MCF 10A (cell line): ENCODE measurements around the gene LRPPRC. TPM values are rescaled to one million over a fixed set of nuclear protein-coding genes. Genes with fewer than 3 reads are reported as not detected.

Experiments used
- Bru-seq: library from RNA; stranded (reverse); fragments of 400-500 nt; gene quantifications from one replicate; lab custom pipeline; 2021; lab: Mats Ljungman, UMichigan
- BruChase-seq, 2 experiments: library from RNA; stranded (reverse); fragments of 400-500 nt; gene quantifications; one replicate each; lab custom pipeline; 2021; lab: Mats Ljungman, UMichigan
- BruUV-seq: library from RNA; stranded (reverse); fragments of 400-500 nt; replicated peaks from 2 replicates; lab custom pipeline; 2021; lab: Mats Ljungman, UMichigan
- CTCF ChIA-PET: fragments of 300-600 bp; sonication (Branson Sonifier 250); formaldehyde crosslinking; extraction: SDS; loops from one replicate; lab custom pipeline; 2021; ENCODE audit warnings: antibody characterized with exemption, inconsistent platforms; lab: Yijun Ruan, JAX
- POLR2A ChIA-PET: fragments of 300-600, 350-650 bp; sonication (Branson Sonifier 250); formaldehyde crosslinking; extraction: SDS; loops from one replicate; lab custom pipeline; 2020; ENCODE audit warnings: antibody characterized with exemption, inconsistent platforms; lab: Yijun Ruan, JAX
- DNase-seq: peaks from one replicate; pipeline ENCODE4 v3.0.0-alpha.2; 2018; ENCODE audit not compliant: unreplicated experiment
- H3K27ac Mint-ChIP-seq: one replicate; pipeline ENCODE4 v1.8.0; 2022; ENCODE audit warnings: mild to moderate bottlenecking, low read depth, mixed read lengths; ENCODE audit not compliant: unreplicated experiment
- H3K27me3 Mint-ChIP-seq: one replicate; pipeline ENCODE4 v1.8.0; 2022; ENCODE audit warnings: mixed read lengths; ENCODE audit not compliant: insufficient read depth, unreplicated experiment
- H3K36me3 Mint-ChIP-seq: one replicate; pipeline ENCODE4 v1.8.0; 2022; ENCODE audit warnings: mild to moderate bottlenecking, moderate library complexity, mixed read lengths; ENCODE audit not compliant: insufficient read depth, unreplicated experiment
- H3K4me1 Mint-ChIP-seq: one replicate; pipeline ENCODE4 v1.8.0; 2022; ENCODE audit warnings: mixed read lengths; ENCODE audit not compliant: insufficient read depth, unreplicated experiment
- H3K4me3 Mint-ChIP-seq: one replicate; pipeline ENCODE4 v1.8.0; 2022; ENCODE audit warnings: mild to moderate bottlenecking, moderate library complexity, mixed read lengths; ENCODE audit not compliant: unreplicated experiment
- H3K9me3 Mint-ChIP-seq: one replicate; pipeline ENCODE4 v1.8.0; 2022; ENCODE audit warnings: mixed read lengths; ENCODE audit not compliant: unreplicated experiment
- intact Hi-C: fragments of 100-400 bp; cut with micrococcal nuclease; formaldehyde crosslinking; loops from 2 replicates; pipeline ENCODE4 v1.14.1; 2022
- long read RNA-seq: library from polyadenylated mRNA; stranded (forward); transcript quantifications from one replicate; pipeline ENCODE4 v2.0.0, GENCODE V29; 2022
- total RNA-seq: library from RNA; stranded (reverse); gene quantifications from 2 replicates; pipeline ENCODE4 v1.2.3, GENCODE V29; 2022
- TF ChIP-seq, protein P1 (sequence below): fragments of 200-600 bp; IDR thresholded peaks from one replicate; pipeline ENCODE4 v1.8.0; 2022; ENCODE audit warnings: antibody characterized with exemption, mild to moderate bottlenecking; ENCODE audit not compliant: unreplicated experiment

LRPPRC gene
- total RNA-seq (139 and 160 TPM in 2 replicates), Bru-seq, nascent RNA (percentile 96 among the genes with signal in this experiment), BruChase-seq, experiment 1, labeled RNA remaining after a 6-hour chase (percentile 93 among the genes with signal in this experiment), BruChase-seq, experiment 2, labeled RNA remaining after a 2-hour chase (percentile 93 among the genes with signal in this experiment)
- long read RNA-seq, full-length matches to known transcripts, result 462 of 591 reads
- long read RNA-seq, partial matches to known transcripts, result 27 of 591 reads
- long read RNA-seq, other reads (novel, unspliced or antisense), result 102 of 591 reads

DNA sequence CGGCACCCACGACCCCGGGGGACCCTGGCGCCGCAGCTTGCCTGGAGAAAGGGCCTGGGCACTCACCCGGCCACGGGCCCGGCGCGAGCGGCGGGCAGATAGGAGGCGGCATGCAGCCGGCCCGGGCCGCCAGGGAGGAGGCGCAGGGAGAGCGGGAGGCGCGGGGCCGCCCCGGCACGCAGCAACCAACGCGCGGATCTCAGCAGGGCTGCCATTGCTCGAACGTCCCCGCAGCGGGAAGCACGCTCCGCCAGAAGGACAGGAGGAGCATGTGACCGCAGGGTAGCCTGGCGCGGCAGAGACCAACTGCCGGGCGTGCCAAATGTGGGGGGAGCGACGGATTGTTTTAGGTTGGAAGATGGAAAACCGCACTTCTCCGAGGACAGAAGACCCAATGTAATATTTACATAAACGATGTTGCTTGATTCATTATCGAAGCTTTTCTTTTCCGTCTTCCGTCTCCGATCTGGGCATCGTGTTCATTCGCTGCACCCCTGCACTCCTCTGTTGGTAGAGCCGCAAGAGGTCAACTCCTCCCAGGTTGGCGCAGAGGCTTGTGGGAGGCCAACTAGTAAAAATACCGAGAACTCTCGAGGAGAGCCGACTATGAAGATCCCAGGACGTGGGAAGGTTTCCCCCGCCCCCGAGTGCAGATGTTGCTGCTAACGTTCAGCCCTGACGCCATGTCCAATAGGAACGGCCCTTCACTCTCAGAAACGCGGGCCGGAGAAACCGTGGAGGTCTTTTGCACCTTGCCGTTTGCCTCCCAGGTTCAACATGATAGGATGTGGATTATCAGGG is at the start of gene LRPPRC:
Gene LRPPRC (minus strand): TSS at position 257 of the 801 bp plus-strand sequence. CDS start 42 bp downstream, at position 215.
- TF ChIP-seq, protein P1, sequence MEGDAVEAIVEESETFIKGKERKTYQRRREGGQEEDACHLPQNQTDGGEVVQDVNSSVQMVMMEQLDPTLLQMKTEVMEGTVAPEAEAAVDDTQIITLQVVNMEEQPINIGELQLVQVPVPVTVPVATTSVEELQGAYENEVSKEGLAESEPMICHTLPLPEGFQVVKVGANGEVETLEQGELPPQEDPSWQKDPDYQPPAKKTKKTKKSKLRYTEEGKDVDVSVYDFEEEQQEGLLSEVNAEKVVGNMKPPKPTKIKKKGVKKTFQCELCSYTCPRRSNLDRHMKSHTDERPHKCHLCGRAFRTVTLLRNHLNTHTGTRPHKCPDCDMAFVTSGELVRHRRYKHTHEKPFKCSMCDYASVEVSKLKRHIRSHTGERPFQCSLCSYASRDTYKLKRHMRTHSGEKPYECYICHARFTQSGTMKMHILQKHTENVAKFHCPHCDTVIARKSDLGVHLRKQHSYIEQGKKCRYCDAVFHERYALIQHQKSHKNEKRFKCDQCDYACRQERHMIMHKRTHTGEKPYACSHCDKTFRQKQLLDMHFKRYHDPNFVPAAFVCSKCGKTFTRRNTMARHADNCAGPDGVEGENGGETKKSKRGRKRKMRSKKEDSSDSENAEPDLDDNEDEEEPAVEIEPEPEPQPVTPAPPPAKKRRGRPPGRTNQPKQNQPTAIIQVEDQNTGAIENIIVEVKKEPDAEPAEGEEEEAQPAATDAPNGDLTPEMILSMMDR, result no peak
- H3K27ac Mint-ChIP-seq, result peak within 1 kb of the TSS; percentile 100
- H3K4me1 Mint-ChIP-seq, result peaks cover 36% of the 10 kb centered on the region
- peaks cover 33% of the 10 kb centered on the region for H3K36me3 Mint-ChIP-seq
- BruUV-seq, result no TSS peak
- POLR2A ChIA-PET, result interaction anchor here (0.6 to 2.9 kb wide), 14 partner anchors 11 to 1854 kb away, joined by 3 to 15 read pairs (median 5); partner anchors contain the start of genes CAMKMT, PLEKHH2, PPM1B and PREPL
- no peaks in the 10 kb centered on the region for H3K9me3 Mint-ChIP-seq
- H3K4me3 Mint-ChIP-seq, result peak within 1 kb of the TSS; percentile 87
- H3K27me3 Mint-ChIP-seq, result no peaks in the 10 kb centered on the region
- intact Hi-C loops, result no loop called here
- DNase-seq, result peak; percentile 98
- CTCF ChIA-PET, result interaction anchor here (0.7 kb wide), 1 partner anchor 420 kb away, joined by 3 read pairs; no protein-coding TSS in a partner anchor

DNA sequence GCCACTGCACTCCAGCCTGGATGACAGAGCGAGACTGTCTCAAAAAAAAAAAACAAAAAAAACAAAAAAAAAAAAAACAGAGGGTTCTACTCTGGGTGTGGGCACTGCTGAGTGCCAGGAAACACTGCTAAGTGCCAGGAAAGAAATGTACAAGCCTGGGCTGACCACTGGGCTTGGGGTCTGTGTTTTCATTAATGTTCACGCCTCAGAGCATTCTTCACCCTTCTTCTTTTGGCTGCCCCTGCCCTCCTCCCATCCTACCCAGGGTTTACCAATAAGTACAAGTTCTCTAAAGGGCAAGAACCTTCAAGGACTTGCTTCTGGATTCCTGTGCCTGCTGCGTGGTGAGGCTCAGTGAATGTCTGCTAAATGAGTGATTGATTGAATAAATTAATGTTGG is 49.3 kb upstream of the LRPPRC start:
- Mint-ChIP-seq H3K27me3 (no peaks in the 10 kb centered on the region), H3K4me1 (no peaks in the 10 kb centered on the region), H3K4me3 (no peak overlapping the region), H3K36me3 (no peaks in the 10 kb centered on the region), H3K27ac (peak overlapping the region; percentile 27), H3K9me3 (no peaks in the 10 kb centered on the region)
- ChIA-PET CTCF (interaction anchor here (0.6 to 2.5 kb wide), 21 partner anchors 9 to 911 kb away, joined by 3 to 21 read pairs (median 5); no protein-coding TSS in a partner anchor), POLR2A (no interaction called here)
- no TSS peak for BruUV-seq
- intact Hi-C loops, result loop anchor here (2.0 kb wide), 1 partner anchor 348 kb away; no protein-coding TSS in a partner anchor
- DNase-seq, result no peak
- TF ChIP-seq, protein P1, result no peak

DNA sequence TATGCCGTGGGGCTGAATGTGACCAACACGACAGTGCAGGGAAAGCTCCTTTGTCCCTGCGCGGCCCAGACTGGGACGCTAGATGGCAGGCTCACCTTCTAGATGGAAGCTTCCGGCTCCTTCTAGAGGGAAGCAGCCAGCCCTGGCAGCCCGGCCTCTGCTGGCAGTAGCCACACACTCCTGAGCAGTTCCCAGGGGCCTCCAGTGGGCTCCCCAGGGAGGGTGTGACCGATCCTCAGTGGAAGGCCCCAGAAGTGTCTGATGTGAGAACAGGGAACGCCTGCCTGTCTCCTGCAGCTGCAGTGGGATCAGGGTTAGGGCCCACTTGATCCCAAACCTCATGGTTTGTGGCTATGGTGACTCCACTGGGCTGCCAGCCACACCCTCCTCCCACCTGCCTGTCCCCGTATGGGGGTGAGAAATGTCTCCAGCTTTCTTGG is 48.5 kb upstream of the LRPPRC start:
- no peaks in the 10 kb centered on the region for H3K36me3 Mint-ChIP-seq
- no TSS peak for BruUV-seq
- H3K9me3 Mint-ChIP-seq, result no peaks in the 10 kb centered on the region
- H3K4me1 Mint-ChIP-seq, result no peaks in the 10 kb centered on the region
- TF ChIP-seq, protein P1, result peak; percentile 87
- CTCF ChIA-PET, result interaction anchor here (0.6 to 2.5 kb wide), 47 partner anchors 9 to 914 kb away, joined by 3 to 21 read pairs (median 4); partner anchors contain the start of genes CAMKMT and PREPL
- POLR2A ChIA-PET, result interaction anchor here (0.5 to 1.1 kb wide), 2 partner anchors 123 to 171 kb away, joined by 3 to 8 read pairs; no protein-coding TSS in a partner anchor
- H3K27me3 Mint-ChIP-seq, result no peaks in the 10 kb centered on the region
- intact Hi-C loops, result loop anchor here (1.0 to 5.0 kb wide), 7 partner anchors 247 to 930 kb away; no protein-coding TSS in a partner anchor
- DNase-seq, result peak; percentile 84
- H3K4me3 Mint-ChIP-seq, result no peak overlapping the region
- no peak overlapping the region for H3K27ac Mint-ChIP-seq
